NOMO-1 (cell line): ENCODE data around the gene RNF114.

Source experiments
- DNase-seq, 2 experiments: peaks; one replicate each; lab custom pipeline; 2025; ENCODE audit not compliant: unreplicated experiment in 2 of 2; lab: John Stamatoyannopoulos, UW

RNF114 gene

GRCh38 chr20:49901588-49901987, 34.6 kb upstream of the RNF114 start:
- no peak for DNase-seq

- no peak for DNase-seq
Observed at GRCh38 chr20:49904440-49905214, 31.6 kb upstream of the RNF114 start.

DNA sequence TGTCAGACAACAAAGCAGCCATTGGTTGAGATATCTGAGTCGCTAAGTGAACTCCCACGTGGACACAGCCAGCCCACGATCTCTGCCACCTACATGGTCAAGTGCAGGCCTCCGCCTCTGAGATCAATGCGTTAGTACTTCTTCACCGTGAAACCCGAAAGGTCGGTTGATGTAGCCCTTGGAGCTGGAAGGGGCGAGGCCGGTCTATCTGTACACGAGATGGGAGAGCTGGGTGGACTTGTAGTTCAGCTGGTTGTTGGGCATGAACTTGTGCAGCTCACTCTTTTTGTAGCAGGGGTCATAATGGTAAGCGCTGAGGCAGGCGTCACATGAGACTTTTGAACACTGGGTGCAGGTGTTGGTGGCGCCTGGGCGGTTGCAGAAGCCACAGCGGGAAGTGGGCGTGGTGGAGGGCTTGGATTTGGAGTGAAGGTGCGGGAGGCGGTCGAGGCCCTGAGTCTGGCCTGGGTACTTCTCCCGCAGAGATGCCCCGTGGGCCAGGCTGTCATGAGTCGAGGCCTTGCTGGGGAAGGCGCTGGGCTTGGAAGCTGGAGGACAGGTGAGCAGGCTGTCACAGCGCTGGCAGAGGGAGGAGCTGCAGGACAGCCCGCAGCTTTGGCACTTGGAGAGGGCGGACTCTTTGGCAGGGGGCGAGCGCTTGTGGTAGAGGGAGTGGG, 30.6 kb upstream of the RNF114 start:
- DNase-seq: no peak

GRCh38 chr20:49906101-49906604, 30.0 kb upstream of the RNF114 start:
- no peak for DNase-seq

DNA sequence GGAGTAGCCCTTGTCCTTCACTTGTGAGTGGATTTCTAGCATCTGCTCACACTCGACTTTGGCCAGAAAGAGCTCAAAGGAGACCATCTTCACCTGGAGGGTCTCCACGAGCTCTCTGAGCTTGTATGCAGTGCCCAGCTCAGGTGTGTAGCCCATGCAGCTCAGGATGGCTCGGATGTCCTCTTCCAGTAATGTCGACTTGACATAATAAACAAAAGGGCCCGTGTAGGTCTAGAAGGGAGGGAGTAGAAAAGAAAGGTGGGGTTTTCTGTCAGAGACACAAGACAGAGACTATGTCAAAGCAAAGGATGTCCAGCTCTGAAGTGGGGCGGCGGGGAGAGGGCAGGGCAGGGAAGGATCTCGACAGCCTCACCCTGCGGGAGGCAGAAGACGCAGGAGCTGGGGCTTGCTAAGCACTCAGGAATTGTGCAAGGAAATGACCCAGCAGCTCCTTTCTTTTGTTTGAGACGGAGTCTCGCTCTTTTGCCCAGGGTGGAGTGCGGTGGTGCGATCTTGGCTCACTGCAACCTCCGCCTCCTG, 29.5 kb upstream of the RNF114 start:
- DNase-seq: no peak

DNA sequence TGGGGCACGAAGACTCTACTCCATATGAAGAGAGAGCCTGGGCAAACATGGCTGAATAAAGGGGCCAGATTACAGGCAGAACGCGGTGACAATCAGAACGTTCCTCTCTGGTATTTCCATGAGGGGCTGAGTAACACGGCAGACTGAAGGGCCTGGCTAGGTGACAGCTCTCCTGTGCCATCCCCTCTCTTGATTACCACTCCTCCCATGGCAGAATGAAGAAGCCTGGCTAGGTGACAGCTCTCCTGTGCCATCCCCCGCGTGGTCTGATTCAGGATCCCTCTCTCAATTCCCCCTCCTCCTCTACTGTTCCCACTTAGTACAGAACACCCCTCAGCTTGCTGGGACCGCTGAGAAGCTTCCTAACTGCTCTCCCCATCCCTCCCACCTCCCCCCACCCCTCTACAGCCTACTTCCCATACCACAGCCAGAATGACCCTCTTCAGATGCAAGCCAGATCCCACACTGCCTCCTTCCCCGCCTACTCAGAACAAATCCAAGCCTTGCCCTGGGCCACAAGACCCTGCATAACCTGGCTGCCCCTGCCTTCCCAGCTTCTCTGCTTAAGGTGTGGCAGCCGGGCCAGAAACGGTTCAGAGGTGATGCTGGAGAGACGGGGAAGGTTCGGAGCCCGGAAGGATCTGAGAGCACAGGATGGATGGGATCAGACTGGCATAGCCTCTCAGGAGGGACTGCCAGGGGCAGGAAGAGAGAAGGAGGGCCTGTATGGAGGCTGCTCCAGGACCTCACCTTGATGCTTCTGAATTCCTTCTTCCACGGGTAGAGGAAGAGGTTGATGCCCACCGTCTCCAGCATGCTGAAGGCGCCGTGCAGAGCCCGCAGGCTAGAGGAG, 28.6 kb upstream of the RNF114 start:
- DNase-seq: no peak

GRCh38 chr20:49908258-49908565, 28.0 kb upstream of the RNF114 start:
- DNase-seq: no peak

- DNase-seq: no peak
Observed at GRCh38 chr20:49909499-49910339, 26.5 kb upstream of the RNF114 start.

DNA sequence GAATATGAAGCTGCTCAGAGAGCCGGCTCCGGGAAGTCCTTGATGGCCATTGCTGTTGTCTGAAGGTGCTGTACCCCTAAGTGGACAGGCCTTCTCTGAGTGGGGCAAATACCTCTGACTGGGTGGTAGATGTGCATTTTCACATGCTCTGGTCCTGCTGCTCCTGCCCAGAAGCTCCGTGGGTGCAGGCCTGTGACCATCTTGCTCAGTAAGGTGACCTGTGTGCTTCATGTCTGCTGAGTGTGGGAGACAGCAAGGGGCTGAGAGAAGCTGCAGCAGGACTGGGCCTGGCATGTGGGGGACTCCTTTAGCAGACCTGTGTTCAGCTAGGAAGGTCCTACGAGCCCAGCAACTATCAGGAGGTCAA, 25.9 kb upstream of the RNF114 start:
- no peak for DNase-seq

DNA sequence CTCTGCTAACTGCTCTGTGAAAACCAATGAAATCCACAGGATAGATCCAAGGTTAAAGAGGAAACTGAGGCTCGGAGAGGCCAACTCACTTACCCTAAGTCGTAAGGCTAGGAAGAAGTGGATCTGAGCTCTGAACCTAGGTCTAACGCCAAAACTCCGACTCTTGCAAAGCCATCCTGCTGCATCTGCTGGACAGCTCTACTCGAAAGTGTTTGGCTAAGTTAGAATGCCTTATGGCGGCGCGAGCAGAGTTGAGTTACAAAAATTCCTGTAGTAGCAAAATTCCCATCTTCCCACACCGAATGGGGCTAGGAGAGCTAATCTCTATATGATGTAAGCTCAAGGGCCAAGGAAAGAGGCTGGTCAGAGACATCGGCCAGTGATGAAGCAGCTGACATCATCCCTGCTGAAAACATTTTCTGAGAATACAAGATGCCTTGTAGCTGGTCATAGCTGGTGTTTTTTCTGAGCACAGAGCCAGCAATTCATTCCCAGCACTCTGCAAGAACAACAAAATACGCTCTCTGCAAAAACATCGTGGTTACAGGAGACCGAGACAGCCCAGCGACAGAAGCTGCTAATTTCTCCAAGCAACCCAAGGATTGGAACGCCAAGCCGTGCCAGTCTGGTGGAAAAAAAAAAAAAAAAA, 22.7 kb upstream of the RNF114 start:
- no peak for DNase-seq

- peak in 1 of 2 experiments; percentile 27 for DNase-seq
Observed at GRCh38 chr20:49914310-49915117, 21.7 kb upstream of the RNF114 start.

GRCh38 chr20:49915118-49915379, 21.1 kb upstream of the RNF114 start:
- no peak for DNase-seq

- DNase-seq: peak; percentile 76 to 92
Observed at GRCh38 chr20:49915380-49916145, 20.6 kb upstream of the RNF114 start, which contains the start of gene SPATA2. TSS of gene SPATA2 (minus strand) at chr20:49915529. CDS start at chr20:49908490, 7,039 bp downstream.

GRCh38 chr20:49916146-49917002, 19.8 kb upstream of the RNF114 start:
- no peak for DNase-seq

DNA sequence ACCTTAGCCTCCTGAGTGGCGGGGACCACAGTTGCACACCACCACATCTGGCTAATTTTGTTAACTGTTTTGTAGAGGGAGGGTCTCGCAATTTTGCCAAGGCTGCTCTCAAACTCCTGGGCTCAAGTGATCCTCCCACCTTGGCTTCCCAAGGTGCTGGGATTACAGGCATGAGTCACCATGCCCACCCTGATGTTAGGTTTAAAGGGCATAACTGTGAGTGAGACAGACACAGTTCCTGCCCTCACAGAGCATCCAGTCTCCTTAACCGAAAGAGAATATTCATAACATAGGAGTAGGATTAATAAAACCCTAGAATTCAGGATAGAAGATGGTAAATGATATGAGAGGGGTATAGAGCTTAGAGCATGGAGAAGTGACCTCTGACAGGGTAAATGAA, 17.8 kb upstream of the RNF114 start:
- DNase-seq: no peak

DNA sequence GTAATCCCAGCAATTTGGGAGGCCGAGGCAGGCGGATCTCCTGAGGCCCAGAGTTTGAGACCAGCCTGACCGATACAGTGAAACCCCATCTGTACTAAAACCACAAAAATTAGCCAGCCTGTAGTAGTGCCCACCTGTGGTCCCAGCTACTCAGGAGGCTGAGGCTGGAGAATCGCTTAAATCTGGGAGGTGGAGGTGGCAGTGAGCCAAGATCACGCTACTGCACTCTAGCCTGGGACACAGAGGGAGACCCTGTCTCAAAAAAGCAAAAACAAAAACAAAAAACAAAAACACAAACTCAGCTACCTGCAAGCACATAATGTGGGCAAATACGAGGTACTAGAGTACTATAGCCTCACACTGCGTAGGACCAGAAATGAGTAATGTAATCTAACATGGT, 17.2 kb upstream of the RNF114 start:
- DNase-seq: no peak

GRCh38 chr20:49919461-49919860, 16.7 kb upstream of the RNF114 start:
- DNase-seq: no peak

GRCh38 chr20:49924247-49924646, 11.9 kb upstream of the RNF114 start:
- DNase-seq: no peak
